CD1c-positive myeloid dendritic cell (primary cell): Measurements from ENCODE around the gene SIM2.

Source experiments
- DNase-seq: peaks from one replicate; pipeline ENCODE4 v3.0.0-alpha.2; 2016; ENCODE audit errors: extremely low spot score

Gene SIM2

GRCh38 chr21:36738489-36739126 lies 39.7 kb downstream of the SIM2 start:
- no peak for DNase-seq

- no peak for DNase-seq
Measured at GRCh38 chr21:36741506-36741905, 42.6 kb downstream of the SIM2 start.

- DNase-seq: no peak
Measured at GRCh38 chr21:36743008-36743407, 44.1 kb downstream of the SIM2 start.

GRCh38 chr21:36743446-36743845 lies 44.5 kb downstream of the SIM2 start:
- DNase-seq: no peak

- DNase-seq: no peak
Measured at GRCh38 chr21:36744190-36744559, 45.3 kb downstream of the SIM2 start.

- no peak for DNase-seq
Measured at GRCh38 chr21:36744560-36745231, 45.8 kb downstream of the SIM2 start.

GRCh38 chr21:36745459-36745858 lies 46.5 kb downstream of the SIM2 start:
- no peak for DNase-seq

GRCh38 chr21:36747041-36747814 lies 48.3 kb downstream of the SIM2 start:
- no peak for DNase-seq

GRCh38 chr21:36747815-36748383 lies 49.0 kb downstream of the SIM2 start:
- peak; percentile 12 for DNase-seq

- no peak for DNase-seq
Measured at GRCh38 chr21:36749935-36750575, 51.1 kb downstream of the SIM2 start.

GRCh38 chr21:36750576-36750959 lies 51.7 kb downstream of the SIM2 start:
- no peak for DNase-seq

- DNase-seq: no peak
Measured at GRCh38 chr21:36751383-36751782, 52.5 kb downstream of the SIM2 start.

GRCh38 chr21:36753556-36753955 lies 54.6 kb downstream of the SIM2 start:
- DNase-seq: no peak

- no peak for DNase-seq
Measured at GRCh38 chr21:36754241-36754898, 55.5 kb downstream of the SIM2 start.

GRCh38 chr21:36756527-36756926 lies 57.6 kb downstream of the SIM2 start:
- DNase-seq: no peak

GRCh38 chr21:36757196-36757595 lies 58.3 kb downstream of the SIM2 start:
- DNase-seq: no peak

GRCh38 chr21:36759348-36760083 lies 60.6 kb downstream of the SIM2 start:
- DNase-seq: no peak

GRCh38 chr21:36761685-36762084 lies 62.8 kb downstream of the SIM2 start:
- no peak for DNase-seq

- no peak for DNase-seq
Measured at GRCh38 chr21:36762642-36763041, 63.7 kb downstream of the SIM2 start.

- DNase-seq: no peak
Measured at GRCh38 chr21:36763305-36763704, 64.4 kb downstream of the SIM2 start.

GRCh38 chr21:36765229-36765628 lies 66.3 kb downstream of the SIM2 start:
- DNase-seq: no peak
